GM18498 (cell line): ENCODE measurements around the gene SATB1.
"Not testable (repeated sequence)": the region's sequence is repeated elsewhere in the genome, so short reads cannot be mapped to it uniquely, and the experiment has no call there.

Source experiments
- ATAC-seq: cut with Tn5 transposase; IDR thresholded peaks from one replicate; pipeline ENCODE4 v1.9.1; 2021; ENCODE audit warnings: mild to moderate bottlenecking, moderate library complexity; ENCODE audit not compliant: unreplicated experiment

SATB1 gene

DNA sequence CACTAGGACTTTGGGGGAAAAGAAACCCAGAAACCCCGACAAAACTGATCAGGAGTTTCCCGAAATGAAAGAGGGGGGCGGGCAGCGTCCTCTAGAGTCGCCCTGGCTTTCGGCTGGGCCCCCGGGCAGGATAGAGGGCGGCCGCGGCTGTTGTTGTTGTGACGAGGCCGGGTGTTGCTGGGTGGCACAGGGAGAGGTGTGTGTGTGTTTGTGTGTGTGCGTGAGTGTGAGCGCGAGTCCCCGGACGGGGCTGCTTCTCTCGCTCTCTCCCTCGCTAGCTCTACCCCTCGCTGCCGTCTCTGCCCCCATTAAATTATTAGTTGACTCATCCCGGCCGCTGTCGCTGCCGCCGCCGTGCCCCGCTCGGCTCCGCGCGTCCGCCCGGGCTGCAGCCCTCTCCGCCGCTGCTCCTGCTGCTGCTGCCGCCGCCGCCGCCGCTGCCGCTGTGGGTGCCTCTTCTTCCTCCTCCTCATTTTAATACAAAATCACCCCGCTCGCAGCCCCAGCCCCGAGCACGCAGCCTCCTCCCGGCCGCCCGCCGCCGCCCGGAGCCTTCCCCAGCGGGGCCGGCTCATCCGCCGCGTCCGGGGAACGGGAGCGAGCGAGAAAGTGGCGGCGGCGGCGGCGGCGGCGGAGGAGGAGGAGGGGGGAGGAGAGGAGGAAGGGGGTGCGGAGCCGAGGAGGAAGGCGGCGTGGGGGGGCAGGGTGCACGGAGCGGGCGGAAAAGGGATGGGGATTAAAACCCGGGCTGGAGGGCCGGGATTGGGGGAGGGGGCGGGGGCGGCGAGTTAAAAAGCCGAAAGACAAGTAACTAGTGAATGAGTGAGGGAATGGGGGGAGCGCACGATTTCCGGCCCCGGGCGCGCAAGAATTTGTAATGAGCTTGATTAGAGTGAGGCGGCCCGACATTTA is at the start of gene SATB1:
Gene SATB1 (minus strand): TSS at position 611 of the 912 bp plus-strand sequence. CDS start 4,372 bp downstream, outside the sequence.
- ATAC-seq, result peak; percentile 63

DNA sequence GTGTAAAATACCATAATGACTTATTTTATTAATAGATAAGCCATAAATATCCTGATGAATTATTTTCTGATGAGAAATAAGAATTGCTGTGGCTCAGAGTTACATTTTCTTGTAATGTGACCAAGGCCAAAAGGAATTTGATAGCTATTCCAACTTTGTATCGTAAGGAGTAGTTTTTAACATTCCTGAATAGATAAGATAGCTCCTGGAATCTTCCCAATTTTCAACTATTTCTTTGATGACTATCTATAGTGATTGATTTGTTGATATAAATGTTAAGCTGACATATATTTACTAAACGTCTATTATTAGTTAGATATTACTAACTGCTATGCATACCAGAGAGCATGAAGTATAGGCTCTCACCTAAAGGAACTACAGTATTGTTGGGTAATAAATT is 49.1 kb upstream of the SATB1 start:
- ATAC-seq, result no peak

DNA sequence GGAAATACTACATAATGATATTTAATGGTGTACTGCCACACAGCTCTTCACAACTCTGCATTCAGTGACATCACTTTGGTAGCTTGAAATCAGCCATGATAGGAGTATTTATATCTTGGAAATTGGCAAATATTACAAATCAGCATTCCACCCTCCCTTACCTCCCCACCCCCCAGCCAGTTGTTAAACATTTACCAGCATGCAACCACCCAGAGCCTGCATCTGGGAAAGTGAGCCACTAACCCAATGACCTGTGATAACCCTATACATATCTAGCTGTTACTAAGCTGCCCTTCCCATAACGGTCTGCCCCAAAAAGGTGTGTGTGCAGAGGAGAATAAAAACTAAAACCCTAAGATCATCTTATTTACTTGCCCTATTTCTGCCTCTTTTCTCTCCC is 44.6 kb upstream of the SATB1 start:
- ATAC-seq, result no peak

DNA sequence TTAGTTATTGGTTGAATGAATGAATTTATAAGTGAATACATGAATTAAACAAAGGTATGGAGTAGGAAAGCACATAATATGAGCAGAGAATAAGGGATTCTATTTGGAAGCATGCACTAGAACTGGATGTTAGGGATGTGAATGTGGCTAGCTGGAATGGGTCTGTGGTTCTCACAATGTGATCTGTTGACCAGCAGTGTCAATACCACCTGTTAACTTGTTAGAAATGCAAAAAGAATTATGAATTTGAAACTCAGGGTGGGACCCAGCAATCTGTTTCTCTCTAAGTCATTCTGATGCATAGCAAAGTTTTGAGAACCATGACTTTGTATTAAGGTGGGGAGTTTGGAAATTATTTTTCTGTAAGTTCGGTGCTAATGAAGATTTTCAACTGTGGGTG is 41.0 kb upstream of the SATB1 start:
- no peak for ATAC-seq

DNA sequence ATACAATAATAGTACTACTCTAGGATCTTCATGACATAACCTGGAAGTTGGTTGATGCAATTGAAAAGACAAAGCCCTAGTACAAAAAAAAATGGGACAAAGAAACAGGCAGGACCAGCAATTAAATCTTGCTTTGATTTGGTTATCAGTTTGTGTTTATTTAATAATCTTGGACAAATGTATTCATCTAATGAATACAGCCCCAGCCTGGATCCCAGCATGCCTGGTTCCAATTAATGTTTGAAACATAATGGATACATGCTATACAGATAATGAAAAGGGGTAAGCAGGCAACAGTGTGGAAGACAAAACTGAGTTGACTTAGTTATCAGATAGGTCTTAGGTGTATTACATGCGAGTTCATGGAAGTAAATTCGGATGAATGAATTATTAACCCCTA is 29.6 kb upstream of the SATB1 start:
- ATAC-seq, result no peak

DNA sequence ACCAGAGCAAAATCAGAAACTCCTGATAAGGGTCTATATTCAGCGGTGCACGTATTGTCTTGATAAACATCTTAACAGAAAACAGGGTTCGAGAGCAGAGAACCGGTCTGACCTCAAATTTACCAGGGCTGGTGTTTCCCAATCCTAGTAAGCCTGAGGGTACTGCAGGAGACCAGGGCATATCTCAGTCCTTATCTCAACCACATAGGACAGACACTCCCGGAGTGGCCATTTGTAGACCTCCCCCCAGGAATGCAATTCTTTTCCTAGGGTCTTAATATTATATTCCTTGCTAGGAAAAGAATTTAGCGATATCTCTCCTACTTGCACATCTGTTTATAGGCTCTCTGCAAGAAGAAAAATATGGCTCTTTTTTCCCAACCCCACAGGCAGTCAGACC is 24.5 kb upstream of the SATB1 start:
- not testable (repeated sequence) for ATAC-seq

DNA sequence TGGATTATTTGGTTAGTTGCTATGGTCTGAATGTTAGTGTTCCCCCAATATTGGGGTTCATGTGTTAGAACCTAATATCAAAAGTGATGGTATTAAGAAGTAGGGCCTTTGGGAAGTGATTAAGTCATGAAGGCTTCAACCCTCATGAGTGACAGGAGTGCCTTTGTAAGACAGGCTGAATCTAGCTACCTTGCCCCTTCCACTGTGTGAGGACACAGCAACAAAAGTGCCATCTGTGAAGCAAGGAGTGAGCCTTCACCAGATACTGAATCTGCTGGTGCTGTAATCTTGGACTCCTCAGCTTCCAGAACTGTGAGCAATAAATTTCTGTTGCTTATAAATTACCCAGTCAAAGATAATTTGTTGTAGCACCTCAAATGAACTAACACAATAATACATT is 22.6 kb upstream of the SATB1 start:
- no peak for ATAC-seq

DNA sequence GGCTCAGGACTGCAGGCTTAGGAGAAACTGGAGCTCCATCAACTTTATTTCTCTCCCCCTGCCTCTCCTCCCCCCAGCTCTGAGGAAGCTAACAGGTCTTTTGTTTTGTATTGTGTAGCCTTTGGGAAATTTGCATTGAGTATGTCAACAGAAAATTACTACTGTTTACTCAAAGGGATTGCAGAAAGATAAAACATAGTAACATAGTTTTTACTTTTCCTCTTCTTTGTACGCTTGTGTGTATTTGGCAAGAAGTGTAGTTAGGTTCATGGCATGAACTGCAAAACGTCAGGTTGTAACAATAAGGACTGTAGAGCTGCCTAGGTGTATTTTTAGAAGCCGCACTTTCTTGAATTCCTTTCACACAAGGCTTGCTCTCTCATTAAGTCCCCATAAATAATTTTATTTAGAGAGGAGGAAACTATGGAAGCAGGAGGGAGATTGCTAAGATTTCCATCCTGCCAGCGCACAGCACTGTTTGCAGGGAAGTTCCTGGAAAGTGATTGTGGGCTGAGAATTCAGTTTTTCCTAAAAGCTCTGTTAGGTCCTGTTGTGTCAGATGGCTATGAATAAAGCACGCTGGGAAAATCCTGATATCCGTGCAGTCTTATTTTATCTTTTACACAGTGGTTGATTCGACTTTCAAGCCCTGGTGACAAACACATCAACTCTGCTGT is 21.1 kb upstream of the SATB1 start:
- no peak for ATAC-seq

DNA sequence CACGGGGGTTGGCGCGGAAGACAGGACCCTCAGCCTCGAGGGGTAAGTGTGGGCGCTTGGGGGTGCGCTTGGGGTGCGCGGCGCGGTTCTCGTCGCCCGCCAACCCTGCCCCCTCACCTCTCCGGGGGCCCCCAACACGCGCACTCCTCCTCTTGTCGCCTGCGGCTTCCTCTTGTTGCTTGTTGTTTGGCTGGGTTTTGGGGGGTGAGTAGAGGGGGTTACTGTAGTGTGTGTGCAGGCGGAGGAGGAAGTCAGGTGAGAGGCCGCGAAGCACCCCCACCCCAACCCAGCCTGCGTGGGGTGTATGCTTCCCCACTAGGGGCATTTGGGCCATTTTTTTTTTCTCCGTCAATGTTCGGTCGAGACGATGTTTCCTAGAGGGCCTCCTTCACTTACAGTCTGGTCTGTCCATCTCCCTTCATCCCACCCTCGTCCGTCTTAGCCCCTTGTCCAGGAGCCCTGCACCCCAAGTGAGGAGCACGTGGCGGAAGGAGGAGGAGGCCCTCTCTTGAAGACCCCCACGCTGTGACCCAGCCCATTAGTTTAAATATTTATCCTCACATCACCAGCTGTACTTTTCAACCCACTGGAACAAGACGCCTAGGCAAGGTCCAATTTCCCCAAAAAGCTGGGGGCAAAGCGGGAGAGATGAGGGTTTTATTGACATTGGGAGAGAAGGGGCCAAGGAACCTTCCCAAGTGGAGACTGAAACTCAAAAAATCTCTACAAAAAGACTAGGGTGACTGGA is 20.4 kb upstream of the SATB1 start:
- ATAC-seq, result peak; percentile 32

DNA sequence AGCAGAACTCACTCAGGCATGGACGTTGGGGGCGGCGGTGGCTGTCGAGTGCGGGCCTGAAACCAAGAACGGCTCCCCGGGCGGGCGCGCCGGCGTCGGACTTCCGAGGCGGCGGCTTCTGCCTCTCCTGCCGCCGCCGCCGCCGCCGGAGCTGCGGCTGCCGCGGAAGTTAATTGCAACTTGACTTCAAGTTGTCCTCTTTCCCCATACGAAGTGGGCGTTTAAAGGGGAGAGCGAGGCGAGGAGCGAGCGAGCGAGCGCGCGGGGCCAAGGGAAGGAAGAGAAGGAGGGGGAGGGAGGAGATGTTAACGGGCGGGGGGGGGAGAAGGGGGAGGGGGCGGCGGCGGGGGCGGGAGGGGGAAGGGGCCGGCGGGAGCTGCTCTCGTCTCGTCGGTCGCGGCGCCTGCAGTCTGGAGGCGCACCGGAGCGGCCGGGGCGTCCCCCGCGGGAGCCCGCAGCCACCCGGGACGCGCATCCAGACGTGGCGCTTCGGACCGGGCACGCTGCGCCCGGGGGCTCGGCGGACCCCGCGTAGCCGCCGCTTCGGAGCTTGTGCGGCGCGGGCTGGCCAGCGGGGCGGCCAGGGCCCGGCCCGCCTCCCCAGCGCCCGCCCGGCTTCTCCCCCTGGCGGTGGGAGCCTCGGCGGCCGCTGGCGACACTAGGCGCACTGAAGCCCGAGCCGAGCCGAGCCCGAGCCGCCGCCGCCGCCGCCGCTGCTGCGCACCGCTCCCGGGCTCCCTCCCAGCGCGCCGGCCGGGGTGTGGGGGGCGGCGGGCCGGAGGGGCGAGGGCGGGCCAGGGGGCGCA is 19.7 kb upstream of the SATB1 start:
- peak; percentile 96 for ATAC-seq

DNA sequence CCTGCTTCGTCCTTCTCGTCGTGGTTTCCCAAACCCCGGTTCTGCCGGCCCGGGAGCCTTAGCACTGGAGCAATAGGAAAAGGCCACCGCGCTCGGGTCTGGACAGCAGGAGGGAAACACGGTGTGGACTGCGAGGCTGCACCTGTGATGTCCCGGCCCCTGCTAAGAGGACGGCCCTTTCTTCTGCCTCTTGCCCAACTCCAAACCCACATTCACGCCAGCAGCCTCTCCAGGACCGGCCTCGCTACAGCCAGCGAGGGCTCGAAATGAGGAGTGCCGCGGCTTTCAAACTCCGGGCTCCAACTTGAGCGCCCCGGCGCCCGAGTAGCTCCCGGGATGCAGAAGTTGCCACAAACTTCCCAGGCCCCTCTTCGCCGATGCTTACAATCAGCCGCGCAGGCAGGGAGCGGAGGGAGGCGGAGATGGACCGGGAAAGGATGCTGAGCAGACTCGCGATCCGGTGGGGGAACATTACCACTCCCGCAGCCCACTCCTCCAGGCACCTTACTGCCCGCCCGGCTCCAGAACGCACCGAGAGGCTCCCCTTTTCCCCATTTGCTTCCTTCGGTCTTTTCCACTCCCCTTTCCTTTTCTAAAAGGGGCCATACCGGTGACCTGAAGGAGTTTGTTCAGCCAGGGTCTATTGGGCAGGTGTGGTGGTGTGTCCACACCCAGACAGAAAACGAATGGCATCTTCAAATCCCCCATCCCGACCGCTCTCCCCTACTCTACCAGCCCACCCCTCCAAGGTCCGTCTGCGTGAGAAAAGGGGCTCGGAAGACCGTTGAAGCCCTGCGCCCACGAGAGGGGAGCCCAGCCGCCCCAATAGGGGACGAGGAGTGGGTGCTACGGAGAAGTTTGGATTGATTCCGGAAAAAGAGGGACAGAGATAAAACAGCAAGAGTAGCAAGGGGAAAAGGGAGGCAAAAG is 18.8 kb upstream of the SATB1 start:
- no peak for ATAC-seq

DNA sequence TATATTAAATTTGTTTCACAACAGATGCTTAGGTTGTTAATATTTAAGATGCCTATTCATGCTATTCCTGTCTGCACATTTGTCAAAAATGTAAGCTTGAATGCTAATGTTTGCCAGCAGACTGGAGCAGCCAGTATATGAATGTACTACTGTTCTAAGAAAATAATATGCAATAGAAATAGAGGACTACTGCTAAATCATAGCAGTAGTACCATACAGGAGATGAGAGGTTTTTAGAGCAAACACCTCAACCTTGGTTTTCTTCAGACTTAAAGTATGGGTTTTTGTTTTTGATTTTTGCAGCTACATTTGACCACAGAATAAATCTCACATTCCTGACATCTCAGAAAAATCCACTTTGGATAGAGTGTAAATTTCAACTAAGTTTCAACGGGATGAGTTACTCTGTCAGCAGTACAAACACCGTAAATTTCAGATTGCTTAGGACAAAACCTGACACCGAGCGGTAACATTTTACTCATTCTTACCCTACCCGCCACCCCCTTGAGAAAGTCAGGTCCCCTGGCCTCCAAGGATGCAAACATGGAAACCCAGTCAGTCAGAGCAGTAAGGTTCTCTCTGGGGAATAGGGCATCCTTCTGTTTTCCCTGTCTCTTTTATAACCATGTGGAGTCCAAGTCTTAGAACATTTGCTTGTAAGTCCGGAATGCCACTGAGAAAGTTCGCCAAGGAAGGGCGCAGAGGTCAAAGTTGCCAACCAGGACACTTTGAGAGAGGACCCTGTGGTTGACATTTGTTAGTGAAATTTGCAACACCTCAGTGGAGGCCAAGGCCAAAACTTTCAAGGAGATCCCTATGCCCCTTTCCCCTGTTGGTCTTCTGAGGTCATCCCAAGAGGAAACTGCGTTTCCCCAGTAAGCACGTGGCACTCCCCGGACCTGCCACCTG is 17.9 kb upstream of the SATB1 start:
- no peak for ATAC-seq

DNA sequence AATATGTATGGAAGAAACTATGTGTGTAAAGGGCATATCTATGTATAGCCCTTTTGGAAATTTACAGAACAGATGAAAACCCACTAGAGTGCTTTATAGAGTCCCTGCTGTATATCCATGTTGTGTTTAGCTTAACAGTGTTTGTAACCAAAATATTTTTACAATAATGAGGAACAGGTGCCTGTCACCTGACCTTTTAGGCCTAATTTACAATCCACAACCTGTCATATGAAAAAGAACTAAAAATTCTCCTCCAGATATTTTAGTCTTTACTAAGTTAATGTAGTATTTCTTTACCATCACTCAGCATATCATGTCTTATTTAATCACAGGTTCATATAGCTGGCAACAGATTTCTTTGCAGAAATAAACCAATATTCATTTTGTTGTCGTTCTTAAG is 16.4 kb upstream of the SATB1 start:
- no peak for ATAC-seq

DNA sequence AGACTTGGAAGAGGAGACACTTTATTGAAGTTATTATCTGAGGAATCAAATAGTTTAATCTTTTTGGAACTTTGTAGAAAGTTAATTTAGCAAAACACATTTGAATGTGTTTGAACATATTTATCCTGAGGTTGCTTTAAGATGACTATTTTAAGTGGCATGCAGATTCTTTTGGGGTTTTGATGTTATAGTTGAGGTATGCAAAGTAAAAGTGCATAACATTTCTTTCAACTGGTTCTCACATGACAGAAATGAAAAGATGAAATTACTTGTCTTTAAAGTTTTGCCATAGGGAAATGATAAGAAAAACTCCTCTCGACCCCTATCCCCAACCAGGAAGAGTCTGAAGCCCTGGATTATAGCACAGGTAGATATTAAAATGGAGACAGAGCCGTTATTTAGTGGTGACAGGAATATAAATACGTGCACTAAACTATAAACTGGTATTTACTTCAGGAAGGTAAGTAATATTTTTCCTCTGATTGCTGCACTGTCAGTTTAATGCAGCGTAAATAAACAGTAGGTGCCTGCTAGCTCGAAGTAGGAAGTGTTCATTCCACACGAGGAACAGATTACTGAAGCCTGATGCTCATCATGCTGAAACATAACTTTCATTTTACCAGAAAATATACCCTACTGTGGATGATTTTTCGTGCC is 15.1 kb upstream of the SATB1 start:
- no peak for ATAC-seq

DNA sequence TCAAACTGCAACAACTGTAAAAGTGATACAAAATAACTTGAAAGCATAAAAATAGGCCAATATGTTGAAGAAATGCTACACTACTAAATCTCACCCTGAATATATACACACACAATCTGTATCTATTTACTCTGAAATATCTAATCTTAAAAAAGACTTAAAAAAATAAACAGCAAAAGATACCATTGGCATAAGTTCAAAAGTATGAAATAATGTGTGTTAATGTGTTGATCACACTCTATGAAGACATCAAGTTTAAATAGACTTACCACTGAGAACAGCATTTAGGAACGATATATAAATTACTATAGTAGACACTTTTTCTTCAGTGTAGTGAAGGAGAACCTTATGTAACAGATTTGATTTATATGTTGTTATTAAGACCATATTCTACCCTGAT is 14.1 kb upstream of the SATB1 start:
- ATAC-seq, result no peak

DNA sequence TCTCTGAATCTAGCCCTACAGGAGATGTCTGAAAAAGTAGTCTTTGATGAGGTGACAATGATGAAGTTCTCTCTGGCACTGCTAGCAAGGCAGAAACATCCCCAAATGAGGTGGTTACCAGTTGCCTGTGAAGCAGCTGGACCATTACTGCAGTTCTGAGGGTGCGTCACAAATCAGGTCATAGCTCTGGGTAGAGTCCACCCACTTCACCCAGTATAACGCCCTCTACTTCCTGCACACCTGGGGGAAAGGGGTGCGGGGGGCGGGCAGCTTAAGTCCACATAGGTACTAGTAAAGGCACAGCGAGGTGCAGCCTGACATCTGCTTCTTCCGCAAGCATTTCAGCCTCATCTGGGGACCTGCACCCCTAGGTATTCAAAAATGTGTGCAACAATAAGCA is 13.4 kb upstream of the SATB1 start:
- no peak for ATAC-seq

DNA sequence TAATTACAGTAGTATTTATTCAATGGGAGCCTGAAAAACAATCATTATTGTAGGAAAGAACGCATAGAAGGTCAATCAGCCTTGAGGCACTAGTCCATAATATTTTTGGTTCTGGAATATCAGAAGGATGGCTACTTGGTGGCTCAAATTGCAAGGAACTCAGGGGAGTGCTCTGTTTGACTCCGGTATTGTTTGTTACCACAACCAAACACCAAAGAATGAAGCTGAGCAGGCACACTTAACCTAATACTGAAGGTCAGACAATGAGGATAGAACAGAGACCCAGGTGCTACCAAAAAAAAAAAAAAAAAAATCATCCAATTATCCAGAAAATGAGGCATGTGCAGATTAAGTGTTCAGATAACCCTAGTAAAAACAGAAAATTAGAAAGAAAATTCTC is 11.1 kb upstream of the SATB1 start:
- no peak for ATAC-seq

DNA sequence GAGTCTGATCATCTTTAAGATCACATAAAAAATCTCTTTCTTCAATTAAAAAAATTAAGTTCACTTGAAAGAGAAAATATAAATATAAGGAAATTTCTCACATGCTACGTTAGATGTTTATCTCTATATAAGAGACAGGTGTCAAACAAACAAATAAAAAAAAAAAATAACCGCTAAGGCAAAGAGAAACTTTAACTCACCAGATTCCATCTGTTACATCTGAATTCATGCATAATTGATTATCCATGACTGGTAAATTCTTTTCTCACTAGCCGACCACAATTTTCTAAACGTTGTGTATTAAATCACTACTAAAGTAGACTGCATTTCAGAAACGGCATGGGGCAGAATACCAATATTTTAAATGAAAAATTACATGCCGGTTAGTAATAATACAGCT is 9.6 kb upstream of the SATB1 start:
- ATAC-seq, result no peak
